ENCODE measurements around the gene TSHR. TPM values are rescaled to one million over a fixed set of nuclear protein-coding genes. Genes with fewer than 3 reads are reported as not detected.
A peak's percentile ranks its signal among the peaks of the same experiment; 100 is the strongest.

Gene TSHR
- total and polyA plus RNA-seq, 2 of the 13 experiments (the other 11 are each of a cell fraction or from before 2014, with no cell fraction given), result not detected

DNA sequence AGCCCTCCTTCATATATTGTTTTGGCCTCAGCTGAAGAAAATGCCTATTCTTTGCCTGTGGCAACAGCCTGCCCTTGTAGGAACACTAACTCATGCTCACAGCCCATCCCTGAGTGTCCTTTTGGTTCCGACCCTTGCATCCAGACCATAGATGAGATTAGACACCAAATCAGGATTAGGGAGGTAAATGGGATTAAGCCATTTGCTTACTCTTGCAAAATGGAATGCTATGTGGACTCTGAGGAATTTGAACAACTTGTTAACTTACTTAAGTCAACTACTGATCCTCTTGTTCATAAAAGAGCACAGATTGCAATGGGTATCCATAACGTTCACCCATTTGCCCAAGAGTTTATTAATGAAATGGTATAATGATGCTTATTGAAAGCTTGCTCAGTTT lies 27.3 kb downstream of the TSHR start (continued):
- TF ChIP-seq, protein P1, sequence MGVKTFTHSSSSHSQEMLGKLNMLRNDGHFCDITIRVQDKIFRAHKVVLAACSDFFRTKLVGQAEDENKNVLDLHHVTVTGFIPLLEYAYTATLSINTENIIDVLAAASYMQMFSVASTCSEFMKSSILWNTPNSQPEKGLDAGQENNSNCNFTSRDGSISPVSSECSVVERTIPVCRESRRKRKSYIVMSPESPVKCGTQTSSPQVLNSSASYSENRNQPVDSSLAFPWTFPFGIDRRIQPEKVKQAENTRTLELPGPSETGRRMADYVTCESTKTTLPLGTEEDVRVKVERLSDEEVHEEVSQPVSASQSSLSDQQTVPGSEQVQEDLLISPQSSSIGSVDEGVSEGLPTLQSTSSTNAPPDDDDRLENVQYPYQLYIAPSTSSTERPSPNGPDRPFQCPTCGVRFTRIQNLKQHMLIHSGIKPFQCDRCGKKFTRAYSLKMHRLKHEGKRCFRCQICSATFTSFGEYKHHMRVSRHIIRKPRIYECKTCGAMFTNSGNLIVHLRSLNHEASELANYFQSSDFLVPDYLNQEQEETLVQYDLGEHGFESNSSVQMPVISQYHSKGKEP (CRISPR knock-in tag; IDR thresholded peaks at IDR 0.05), result no peak
- TF ChIP-seq ZNF557 (CRISPR knock-in tag; IDR thresholded peaks at IDR 0.05) (no peak), ZKSCAN8 (CRISPR knock-in tag; IDR thresholded peaks at IDR 0.05; ENCODE audit: borderline replicate concordance) (no peak)

DNA sequence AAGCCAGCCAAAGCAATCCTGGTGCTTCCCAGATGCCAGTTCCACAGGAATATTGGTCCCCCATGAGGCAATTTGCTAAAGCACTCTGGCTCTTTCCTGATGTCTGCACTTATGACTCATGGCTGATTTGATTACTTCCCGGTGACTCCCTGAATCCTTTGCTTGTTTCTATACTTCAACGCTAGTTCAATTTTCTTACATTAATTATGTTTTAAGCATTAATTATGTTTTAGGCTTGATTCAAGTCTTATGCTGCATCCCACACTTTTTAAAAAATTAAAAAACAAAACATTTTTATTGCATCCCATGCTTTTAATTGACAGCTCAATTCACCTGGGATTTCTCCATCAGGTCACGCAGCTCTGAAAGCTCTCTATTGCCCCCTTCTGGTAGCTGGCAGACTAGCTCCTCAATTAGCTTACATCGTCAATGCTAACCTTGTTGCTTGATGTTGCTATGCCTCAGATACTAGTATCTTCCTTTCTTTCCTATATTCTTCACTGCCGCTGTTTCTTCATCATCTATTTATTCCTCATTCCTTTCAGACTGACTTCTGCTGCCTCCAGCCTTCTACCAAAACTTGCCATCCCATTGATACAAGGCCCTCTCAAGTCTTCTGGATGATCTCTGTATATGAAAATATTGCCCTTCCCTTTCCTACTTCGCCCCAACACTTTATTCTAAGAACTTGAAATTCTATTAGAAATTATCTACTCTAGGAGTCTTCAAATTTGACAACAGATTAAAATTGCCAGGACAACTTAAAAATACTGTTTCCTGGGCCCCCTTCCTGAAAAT lies 32.0 kb downstream of the TSHR start:
- ChIA-PET POLR2A (interaction anchor here (0.7 kb wide), 1 partner anchor 182 kb away, joined by 3 read pairs; no protein-coding TSS in a partner anchor), CTCF (ENCODE audit: low intra/inter-chr PET ratio, low total read pairs) (interaction anchor here (1.1 to 2.8 kb wide), 3 partner anchors 32 to 930 kb away, joined by 3 to 30 read pairs (median 4); partner anchors contain the start of gene TSHR)
- in situ Hi-C loops (cut with HindIII; ENCODE audit: extremely low pct_ligation_motif_present, low pct_unique_long_range_greater_than_20kb) (no loop called here), intact Hi-C loops (cut with micrococcal nuclease; ENCODE audit: unreplicated experiment) (loop anchor here (1.0 kb wide), 1 partner anchor 33 kb away; no protein-coding TSS in a partner anchor)
- FAIRE-seq (peak; percentile 88), DNase-seq (ENCODE audit: low spot score) (peak; percentile 45), ATAC-seq (peak; percentile 79)
- under 1% methylated on average over 6 of the region's 6 CpGs for WGBS (ENCODE audit: low lambda C conversion rate)
- Histone ChIP-seq H3K9ac (ENCODE audit: insufficient read depth, low read depth, low read length) (no peak overlapping the region), H4K20me1 (ENCODE audit: insufficient read depth, low read length) (no peaks in the 10 kb centered on the region), H3K4me2 (ENCODE audit: low read depth, low read length) (no peak overlapping the region), H3K79me2 (ENCODE audit: insufficient read depth, low read length) (no peaks in the 10 kb centered on the region), H3K27ac (ENCODE audit: extremely low read length, insufficient read depth, low read length) (no peak overlapping the region), H2AFZ (ENCODE audit: low read length) (no peak overlapping the region), H3K4me3 (replicated peaks in 1 of 3; ENCODE audit: insufficient read depth in 1 of 3, low read depth in 2 of 3, low read length in 3 of 3) (no peak overlapping the region), H3K4me1 (ENCODE audit: insufficient read depth, low read length) (no peaks in the 10 kb centered on the region), H3K9me3 (ENCODE audit: low read length) (no peaks in the 10 kb centered on the region), H3K36me3 (replicated peaks in 1 of 2; ENCODE audit: control insufficient read depth in 1 of 2, insufficient read depth in 2 of 2, low read length in 2 of 2) (no peaks in the 10 kb centered on the region), H3K27me3 (ENCODE audit: control insufficient read depth in 1 of 2, insufficient read depth in 2 of 2, low read length in 2 of 2) (peaks cover 0 to 7% of the 10 kb centered on the region in 2 experiments; a peak in 1 of 5 replicates)
- no TSS peak for BruUV-seq (replicated peaks)
- TF ChIP-seq STAG1 (CRISPR knock-in tag; IDR thresholded peaks at IDR 0.05) (peak; percentile 72), SMC3 (IDR thresholded peaks at IDR 0.05; ENCODE audit: low read length) (peak; percentile 84), MIXL1 (CRISPR knock-in tag; IDR thresholded peaks at IDR 0.05) (0 out of 2 replicates have a peak, but pooled peaks have one; percentile 38)
- TF ChIP-seq, protein P2, sequence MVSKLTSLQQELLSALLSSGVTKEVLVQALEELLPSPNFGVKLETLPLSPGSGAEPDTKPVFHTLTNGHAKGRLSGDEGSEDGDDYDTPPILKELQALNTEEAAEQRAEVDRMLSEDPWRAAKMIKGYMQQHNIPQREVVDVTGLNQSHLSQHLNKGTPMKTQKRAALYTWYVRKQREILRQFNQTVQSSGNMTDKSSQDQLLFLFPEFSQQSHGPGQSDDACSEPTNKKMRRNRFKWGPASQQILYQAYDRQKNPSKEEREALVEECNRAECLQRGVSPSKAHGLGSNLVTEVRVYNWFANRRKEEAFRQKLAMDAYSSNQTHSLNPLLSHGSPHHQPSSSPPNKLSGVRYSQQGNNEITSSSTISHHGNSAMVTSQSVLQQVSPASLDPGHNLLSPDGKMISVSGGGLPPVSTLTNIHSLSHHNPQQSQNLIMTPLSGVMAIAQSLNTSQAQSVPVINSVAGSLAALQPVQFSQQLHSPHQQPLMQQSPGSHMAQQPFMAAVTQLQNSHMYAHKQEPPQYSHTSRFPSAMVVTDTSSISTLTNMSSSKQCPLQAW (CRISPR knock-in tag; IDR thresholded peaks at IDR 0.05), result no peak
- TF ChIP-seq, protein P3, sequence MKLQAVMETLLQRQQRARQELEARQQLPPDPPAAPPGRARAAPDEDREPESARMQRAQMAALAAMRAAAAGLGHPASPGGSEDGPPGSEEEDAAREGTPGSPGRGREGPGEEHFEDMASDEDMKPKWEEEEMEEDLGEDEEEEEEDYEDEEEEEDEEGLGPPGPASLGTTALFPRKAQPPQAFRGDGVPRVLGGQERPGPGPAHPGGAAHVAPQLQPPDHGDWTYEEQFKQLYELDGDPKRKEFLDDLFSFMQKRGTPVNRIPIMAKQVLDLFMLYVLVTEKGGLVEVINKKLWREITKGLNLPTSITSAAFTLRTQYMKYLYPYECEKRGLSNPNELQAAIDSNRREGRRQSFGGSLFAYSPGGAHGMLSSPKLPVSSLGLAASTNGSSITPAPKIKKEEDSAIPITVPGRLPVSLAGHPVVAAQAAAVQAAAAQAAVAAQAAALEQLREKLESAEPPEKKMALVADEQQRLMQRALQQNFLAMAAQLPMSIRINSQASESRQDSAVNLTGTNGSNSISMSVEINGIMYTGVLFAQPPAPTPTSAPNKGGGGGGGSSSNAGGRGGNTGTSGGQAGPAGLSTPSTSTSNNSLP (IDR thresholded peaks at IDR 0.05; ENCODE audit: low read depth, low read length), result peak; percentile 69; the same call in 1 of the 2 replicates
- TF ChIP-seq, protein P4, sequence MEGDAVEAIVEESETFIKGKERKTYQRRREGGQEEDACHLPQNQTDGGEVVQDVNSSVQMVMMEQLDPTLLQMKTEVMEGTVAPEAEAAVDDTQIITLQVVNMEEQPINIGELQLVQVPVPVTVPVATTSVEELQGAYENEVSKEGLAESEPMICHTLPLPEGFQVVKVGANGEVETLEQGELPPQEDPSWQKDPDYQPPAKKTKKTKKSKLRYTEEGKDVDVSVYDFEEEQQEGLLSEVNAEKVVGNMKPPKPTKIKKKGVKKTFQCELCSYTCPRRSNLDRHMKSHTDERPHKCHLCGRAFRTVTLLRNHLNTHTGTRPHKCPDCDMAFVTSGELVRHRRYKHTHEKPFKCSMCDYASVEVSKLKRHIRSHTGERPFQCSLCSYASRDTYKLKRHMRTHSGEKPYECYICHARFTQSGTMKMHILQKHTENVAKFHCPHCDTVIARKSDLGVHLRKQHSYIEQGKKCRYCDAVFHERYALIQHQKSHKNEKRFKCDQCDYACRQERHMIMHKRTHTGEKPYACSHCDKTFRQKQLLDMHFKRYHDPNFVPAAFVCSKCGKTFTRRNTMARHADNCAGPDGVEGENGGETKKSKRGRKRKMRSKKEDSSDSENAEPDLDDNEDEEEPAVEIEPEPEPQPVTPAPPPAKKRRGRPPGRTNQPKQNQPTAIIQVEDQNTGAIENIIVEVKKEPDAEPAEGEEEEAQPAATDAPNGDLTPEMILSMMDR (CRISPR knock-in tag; IDR thresholded peaks at IDR 0.05), result peak; percentile 80
- TF ChIP-seq, protein P5, sequence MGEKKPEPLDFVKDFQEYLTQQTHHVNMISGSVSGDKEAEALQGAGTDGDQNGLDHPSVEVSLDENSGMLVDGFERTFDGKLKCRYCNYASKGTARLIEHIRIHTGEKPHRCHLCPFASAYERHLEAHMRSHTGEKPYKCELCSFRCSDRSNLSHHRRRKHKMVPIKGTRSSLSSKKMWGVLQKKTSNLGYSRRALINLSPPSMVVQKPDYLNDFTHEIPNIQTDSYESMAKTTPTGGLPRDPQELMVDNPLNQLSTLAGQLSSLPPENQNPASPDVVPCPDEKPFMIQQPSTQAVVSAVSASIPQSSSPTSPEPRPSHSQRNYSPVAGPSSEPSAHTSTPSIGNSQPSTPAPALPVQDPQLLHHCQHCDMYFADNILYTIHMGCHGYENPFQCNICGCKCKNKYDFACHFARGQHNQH (CRISPR knock-in tag; IDR thresholded peaks at IDR 0.05), result no peak

Measured in HepG2 (cell line).